OCI-LY3 (cell line): ENCODE data around the gene NTRK1.

Experiments used
- H2AFZ ChIP-seq: fragments of 200-600, 300-600 bp; shearing (Covaris generic); 2 replicates; pipeline ENCODE4 v1.6.0; 2014; ENCODE audit warnings: antibody characterized with exemption, low read depth, low read length
- H3K27ac ChIP-seq: fragments of 200-600, 300-600 bp; sonication (generic); 2 replicates; pipeline ENCODE4 v1.5.1; 2014; ENCODE audit warnings: mild to moderate bottlenecking, low read length, moderate library complexity, mixed read lengths
- H3K27me3 ChIP-seq: fragments of 200-600, 300-600 bp; sonication (generic); 2 replicates; pipeline ENCODE4 v1.6.1; 2014; ENCODE audit warnings: low read depth, low read length, mixed read lengths
- H3K36me3 ChIP-seq: fragments of 200-600, 300-600 bp; sonication (generic); replicated peaks from 2 replicates; pipeline ENCODE3; 2014; ENCODE audit warnings: low read depth, low read length, mixed read lengths
- H3K4me1 ChIP-seq: fragments of 300-600, 200-600 bp; sonication (generic); 2 replicates; pipeline ENCODE4 v1.6.1; 2014; ENCODE audit warnings: low read length, mixed read lengths
- H3K4me2 ChIP-seq: fragments of 200-600, 300-600 bp; sonication (generic); 2 replicates; pipeline ENCODE4 v1.6.1; 2014; ENCODE audit warnings: low read length, mixed read lengths
- H3K4me3 ChIP-seq: fragments of 300-600, 200-600 bp; sonication (generic); 2 replicates; pipeline ENCODE4 v1.5.1; 2014; ENCODE audit warnings: antibody characterized with exemption, mild to moderate bottlenecking, low read length, moderate library complexity
- H3K79me2 ChIP-seq: fragments of 300-600, 200-600 bp; shearing (Covaris generic); 2 replicates; pipeline ENCODE4 v1.6.1; 2014; ENCODE audit warnings: mild to moderate bottlenecking, low read length, mixed read lengths
- H3K9ac ChIP-seq: fragments of 300-600, 200-600 bp; shearing (Covaris generic); 2 replicates; pipeline ENCODE4 v1.6.0; 2014; ENCODE audit warnings: mild to moderate bottlenecking, low read length, moderate library complexity
- H3K9me3 ChIP-seq: fragments of 200-600, 300-600 bp; shearing (Covaris generic); 2 replicates; pipeline ENCODE4 v1.6.1; 2014; ENCODE audit warnings: low read length, mixed read lengths; ENCODE audit not compliant: insufficient read depth
- H4K20me1 ChIP-seq: fragments of 200-600, 300-600 bp; sonication (generic); 2 replicates; pipeline ENCODE4 v1.6.1; 2016; ENCODE audit warnings: low read length, mixed read lengths; ENCODE audit not compliant: insufficient read depth
- CTCF ChIP-seq: fragments of 200-600, 300-600 bp; sonication (generic); IDR thresholded peaks from 2 replicates; pipeline ENCODE4 v1.5.1; 2014; ENCODE audit warnings: antibody characterized with exemption, low read length, low read depth
- EZH2phosphoT487 ChIP-seq: fragments of 200-600 bp; shearing (Covaris generic); IDR thresholded peaks from 2 replicates; pipeline ENCODE4 v1.6.1; 2018; ENCODE audit warnings: antibody characterized with exemption, mixed run types, low read depth

NTRK1 gene

GRCh38 chr1:156911577-156912298 is 51.1 kb downstream of the NTRK1 start:
- Histone ChIP-seq H3K4me3 (no peak overlapping the region), H3K4me1 (peaks cover 9% of the 10 kb centered on the region; the same call in 1 of the 2 replicates), H3K9me3 (no peaks in the 10 kb centered on the region), H3K36me3 (no peaks in the 10 kb centered on the region), H3K27me3 (no peaks in the 10 kb centered on the region), H3K79me2 (no peaks in the 10 kb centered on the region), H4K20me1 (no peaks in the 10 kb centered on the region), H3K4me2 (no peak overlapping the region), H3K9ac (no peak overlapping the region), H2AFZ (no peak overlapping the region), H3K27ac (no peak overlapping the region)
- TF ChIP-seq CTCF (no peak), EZH2phosphoT487 (no peak)

- H3K36me3 ChIP-seq = no peaks in the 10 kb centered on the region
- no peaks in the 10 kb centered on the region for H3K9me3 ChIP-seq
- H3K79me2 ChIP-seq = no peaks in the 10 kb centered on the region
- TF ChIP-seq EZH2phosphoT487 (no peak), CTCF (no peak)
- no peak overlapping the region for H3K27ac ChIP-seq
- no peaks in the 10 kb centered on the region for H3K27me3 ChIP-seq
- H3K4me1 ChIP-seq = peaks cover 5% of the 10 kb centered on the region; the same call in 1 of the 2 replicates
- no peaks in the 10 kb centered on the region for H4K20me1 ChIP-seq
- no peak overlapping the region for H3K4me2 ChIP-seq
- H3K9ac ChIP-seq = no peak overlapping the region
- H2AFZ ChIP-seq = no peak overlapping the region
- no peak overlapping the region for H3K4me3 ChIP-seq
Measured at GRCh38 chr1:156912310-156912709, 51.6 kb downstream of the NTRK1 start.

DNA sequence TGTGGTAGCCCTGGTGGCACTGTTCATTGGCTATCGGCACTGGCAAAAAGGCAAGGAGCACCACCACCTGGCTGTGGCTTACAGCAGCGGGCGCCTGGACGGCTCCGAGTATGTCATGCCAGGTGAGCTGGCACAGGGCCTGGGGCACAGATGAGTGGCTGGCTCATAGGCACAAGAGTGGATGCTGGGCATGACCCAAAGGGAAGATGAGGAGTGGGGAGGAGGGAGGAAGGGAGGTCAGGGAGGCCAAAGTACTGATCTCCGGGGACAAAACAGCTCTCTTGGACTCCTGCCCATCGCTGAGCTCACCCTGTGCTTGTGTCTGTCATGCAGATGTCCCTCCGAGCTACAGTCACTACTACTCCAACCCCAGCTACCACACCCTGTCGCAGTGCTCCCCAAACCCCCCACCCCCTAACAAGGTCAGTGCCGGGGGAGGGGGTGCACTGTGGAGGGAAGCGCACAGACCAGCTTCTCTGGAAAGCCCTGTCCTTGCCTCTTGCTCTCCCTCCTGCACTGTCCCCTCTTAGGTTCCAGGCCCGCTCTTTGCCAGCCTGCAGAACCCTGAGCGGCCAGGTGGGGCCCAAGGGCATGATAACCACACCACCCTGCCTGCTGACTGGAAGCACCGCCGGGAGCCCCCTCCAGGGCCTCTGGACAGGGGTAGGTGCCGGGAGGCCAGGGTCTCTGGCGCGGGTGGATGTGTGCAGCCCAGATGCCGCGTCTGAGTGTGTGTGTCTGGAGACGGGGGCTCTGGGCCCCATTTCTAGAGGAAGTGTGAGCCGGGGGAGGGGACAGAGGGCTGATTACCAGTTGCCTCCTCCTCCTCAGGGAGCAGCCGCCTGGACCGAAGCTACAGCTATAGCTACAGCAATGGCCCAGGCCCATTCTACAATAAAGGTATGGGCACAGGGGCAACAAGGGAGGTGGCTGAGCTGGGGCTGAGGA is 52.5 kb downstream of the NTRK1 start:
- Histone ChIP-seq H3K9me3 (no peaks in the 10 kb centered on the region), H3K4me3 (no peak overlapping the region), H3K36me3 (no peaks in the 10 kb centered on the region), H3K27me3 (no peaks in the 10 kb centered on the region; the same call in 1 of the 2 replicates), H4K20me1 (no peaks in the 10 kb centered on the region), H3K9ac (no peak overlapping the region), H3K4me1 (peaks cover 2% of the 10 kb centered on the region; the same call in 1 of the 2 replicates), H3K79me2 (no peaks in the 10 kb centered on the region), H3K4me2 (no peak overlapping the region), H2AFZ (no peak overlapping the region), H3K27ac (no peak overlapping the region)
- TF ChIP-seq EZH2phosphoT487 = no peak
- TF ChIP-seq CTCF = no peak
